ENCODE data around the gene FGF3.

FGF3 gene

GRCh38 chr11:69818603-69819441 lies at the start of gene FGF3:
TSS of gene FGF3 (minus strand) at chr11:69819416. CDS start at chr11:69818933, 483 bp downstream.
- no peak for DNase-seq

DNA sequence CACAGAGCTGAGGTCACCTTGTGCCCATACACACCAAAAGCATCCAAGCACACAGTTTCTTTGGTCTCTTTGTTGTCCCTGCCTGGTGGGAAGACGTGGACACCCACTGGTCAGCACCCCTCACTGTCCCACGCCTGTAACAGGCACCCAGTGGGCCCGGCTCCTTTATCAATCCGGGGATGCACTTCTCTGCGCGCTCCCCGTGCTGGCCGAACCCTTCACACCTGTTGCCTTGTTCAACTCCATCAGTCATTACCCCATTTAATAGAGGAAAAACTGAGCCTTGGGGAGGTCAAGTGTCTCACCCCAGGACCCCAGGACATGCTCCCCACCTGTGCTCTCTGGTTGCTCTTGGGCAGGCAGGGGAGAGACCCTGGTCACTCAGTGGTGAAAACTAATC lies 49.7 kb upstream of the FGF3 start:
- no peak for DNase-seq

GRCh38 chr11:69868006-69868810 lies 49.0 kb upstream of the FGF3 start:
- no peak for DNase-seq

- DNase-seq = no peak
These were observed 48.1 kb upstream of the FGF3 start for GRCh38 chr11:69867076-69868005.

- DNase-seq = no peak
These were observed 47.4 kb upstream of the FGF3 start for GRCh38 chr11:69866648-69867047.

- no peak for DNase-seq
These were observed 46.5 kb upstream of the FGF3 start for GRCh38 chr11:69865707-69866106.

- DNase-seq = no peak
These were observed 45.8 kb upstream of the FGF3 start for GRCh38 chr11:69864686-69865661.

- DNase-seq = no peak
These were observed 44.5 kb upstream of the FGF3 start for GRCh38 chr11:69863544-69864200.

DNA sequence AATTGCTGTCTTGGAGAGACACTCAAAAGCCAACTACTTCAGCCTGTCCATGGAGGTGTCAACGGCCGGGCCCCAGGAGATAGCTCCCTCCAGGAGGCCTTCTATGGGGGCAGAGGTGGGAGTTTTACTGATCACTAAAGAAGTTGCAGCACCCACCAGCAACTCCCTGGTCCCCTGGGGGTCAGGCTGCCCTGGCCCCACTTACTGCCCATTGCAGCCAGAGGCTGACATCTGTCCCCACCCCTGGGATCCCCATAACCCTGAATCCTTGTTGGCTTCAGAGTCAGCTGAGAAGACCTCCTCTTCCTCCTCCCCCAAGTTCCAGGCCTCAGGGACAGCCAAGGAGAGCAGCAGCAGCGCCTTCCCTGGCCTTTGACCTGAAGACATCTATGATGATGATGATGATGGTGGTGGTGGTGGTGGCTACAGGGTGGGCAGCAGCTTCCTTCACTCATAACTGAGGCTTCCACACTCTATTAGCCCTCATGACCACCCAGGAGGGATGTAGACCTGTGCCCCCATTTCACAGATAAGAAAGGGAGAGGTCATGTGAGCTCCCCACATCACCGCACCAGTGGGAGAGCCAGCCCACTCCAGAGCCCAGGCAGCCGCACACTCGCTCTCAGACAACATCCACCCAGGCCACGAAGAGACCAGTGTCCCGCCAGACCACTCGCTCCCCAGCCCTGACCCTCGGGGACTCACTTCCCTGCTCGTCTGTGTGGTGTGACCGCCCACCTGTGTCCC lies 43.8 kb upstream of the FGF3 start:
- no peak for DNase-seq

DNA sequence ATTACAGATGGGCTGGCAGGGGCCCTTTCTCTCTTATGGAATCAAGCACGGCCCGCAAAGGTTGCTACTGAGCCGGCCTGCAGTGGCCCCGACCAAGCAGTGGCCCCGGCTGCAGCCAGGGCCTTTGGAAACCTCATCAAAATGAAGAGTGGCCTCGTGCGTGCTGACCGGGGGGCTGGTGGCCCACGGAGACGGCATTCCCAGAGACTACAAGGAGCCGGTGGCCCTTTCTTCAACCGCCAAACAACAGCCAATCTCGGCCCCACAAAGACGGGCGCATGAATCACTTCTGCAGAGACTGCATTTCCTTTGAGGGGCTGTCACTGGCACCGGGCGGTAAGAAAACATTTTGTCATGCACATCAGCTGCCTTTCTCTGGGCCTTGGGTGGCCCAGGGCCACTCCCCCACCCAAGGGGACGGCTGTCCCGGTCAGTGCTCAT lies 43.1 kb upstream of the FGF3 start:
- no peak for DNase-seq

DNA sequence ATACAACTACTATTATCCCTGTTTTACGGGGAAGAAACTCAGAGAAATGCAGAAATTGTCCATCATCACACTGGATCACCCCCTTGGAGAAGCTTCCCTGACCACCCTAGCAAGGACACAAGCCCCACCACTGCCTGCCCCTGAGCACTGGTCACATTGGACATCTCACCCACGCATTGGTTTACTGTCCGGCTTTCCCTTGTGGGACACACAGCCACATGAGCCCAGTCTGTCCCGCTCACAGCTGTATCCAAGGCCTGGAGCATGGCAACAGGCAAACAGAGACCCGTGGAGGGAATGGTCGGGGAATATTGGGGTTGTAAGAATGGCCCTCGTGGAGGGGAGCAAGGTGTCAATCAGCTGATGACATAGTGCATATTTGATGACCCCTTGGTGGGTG lies 42.7 kb upstream of the FGF3 start:
- no peak for DNase-seq

DNA sequence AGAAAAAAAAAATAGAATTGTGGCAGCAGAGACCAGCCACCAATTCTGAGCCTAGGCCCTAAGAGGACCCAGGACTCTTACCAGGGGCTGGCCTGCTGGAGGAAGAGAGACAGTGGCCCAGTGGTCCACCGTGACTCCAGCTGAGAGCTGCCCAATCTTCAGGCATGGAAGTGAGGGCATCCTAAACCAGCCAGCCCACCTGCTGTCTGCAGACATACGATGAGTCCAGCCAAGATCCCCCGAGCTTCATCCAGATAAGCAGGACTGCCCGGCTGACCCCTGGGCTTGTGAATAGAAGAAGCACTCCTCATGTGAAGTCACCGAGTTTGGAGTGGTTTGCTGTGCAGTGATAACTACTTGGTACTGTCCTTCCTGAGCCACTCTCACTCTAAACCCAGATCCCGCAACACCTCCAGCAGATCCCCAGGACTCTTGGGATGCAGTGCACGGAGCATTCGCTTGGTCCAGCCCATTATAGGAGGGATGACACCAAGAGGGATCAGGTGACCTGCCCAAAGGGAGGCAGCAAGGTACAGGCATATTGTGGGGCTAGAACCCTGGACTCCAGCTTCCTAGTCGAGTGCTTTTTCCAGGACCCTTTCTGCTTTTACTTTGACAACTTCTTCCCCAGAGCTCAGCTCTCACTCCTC lies 41.7 kb upstream of the FGF3 start:
- DNase-seq = no peak

DNA sequence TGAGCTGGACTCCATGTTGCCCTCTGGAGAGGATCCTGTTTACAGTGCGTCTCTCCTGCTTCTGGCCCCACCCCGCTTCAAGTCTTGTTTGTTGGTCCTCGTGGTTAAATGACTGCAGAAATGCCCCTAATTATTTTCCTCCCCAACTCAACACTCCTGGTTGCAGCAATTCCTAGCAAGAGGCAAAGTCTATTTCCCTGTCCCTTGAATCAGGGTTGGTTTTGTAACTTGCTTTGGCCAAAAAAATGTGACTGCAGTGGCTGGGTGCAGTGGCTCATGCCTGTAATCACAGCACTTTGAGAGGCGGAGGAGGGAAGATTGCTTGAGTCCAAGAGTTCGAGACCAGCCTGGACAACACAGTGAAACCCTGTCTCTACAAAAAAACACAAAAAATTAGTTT lies 41.0 kb upstream of the FGF3 start:
- no peak for DNase-seq

GRCh38 chr11:69859275-69859934 lies 40.2 kb upstream of the FGF3 start:
- DNase-seq = no peak

DNA sequence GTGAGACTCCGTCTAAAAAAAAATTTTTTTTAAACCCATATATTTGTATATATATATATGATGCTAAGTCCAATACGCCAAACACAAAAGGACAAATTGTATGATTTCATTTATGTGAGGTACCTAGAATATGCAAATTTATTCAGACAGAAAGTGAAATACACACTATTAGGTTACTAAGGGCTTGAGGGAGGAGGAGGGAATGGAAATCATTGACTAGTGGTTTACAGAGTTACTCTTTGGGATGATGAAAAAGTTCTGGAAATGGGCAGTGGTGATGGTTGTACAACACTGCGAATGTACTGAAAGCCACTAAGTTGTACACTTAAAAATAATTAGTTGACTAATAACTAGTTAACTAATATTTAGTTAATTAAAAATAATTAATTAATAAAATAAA lies 36.2 kb upstream of the FGF3 start:
- DNase-seq = no peak

GRCh38 chr11:69854713-69855112 lies 35.5 kb upstream of the FGF3 start:
- DNase-seq = no peak

DNA sequence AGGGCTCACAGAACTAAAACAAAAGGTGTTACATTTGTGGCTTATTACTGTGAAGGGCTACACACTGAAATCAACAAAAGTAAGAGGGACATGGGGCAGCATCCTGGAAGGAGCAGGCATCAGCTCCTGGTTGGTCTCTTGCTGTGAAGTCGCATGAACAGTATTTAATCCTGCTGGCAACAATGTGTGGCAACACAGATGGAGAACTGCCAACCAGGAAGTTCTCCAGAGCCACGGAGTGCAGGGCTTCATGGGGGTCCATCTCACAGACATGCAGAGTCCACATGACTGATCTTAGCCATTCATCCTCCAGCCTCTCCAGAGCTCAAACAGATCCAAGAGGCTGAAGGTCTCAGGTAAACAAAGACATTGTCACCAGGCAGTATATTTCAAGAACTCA lies 32.8 kb upstream of the FGF3 start:
- DNase-seq = no peak

GRCh38 chr11:69848201-69848600 lies 29.0 kb upstream of the FGF3 start:
- DNase-seq = no peak

DNA sequence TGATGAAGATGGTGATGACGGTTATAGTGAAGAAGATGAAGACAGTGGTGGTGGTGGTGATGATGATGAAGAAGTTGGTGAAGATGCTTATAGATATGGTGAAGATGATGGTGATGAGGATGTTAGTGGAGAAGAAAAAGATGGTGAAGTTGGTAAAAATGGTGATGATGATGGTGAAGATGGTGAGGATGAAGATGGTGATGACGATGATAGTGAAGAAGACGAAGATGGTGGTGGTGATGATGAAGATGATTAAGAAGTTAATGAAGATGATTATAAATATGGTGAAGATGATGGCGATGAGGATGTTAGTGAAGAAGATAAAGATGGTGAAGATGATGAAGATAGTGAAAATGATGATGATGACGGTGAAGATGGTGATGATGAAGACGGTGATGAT lies 25.2 kb upstream of the FGF3 start:
- no peak for DNase-seq

Data from activated naive CD4-positive, alpha-beta T cell treated with Interleukin-2 at 50 U/mL for 16 hours (primary cell).